GM12878 (cell line): ENCODE data around the gene CDKL4. TPM values are rescaled to one million over a fixed set of nuclear protein-coding genes. Genes with fewer than 3 reads are reported as not detected.

Source experiments
- ATAC-seq: fragments of 200-7000 bp; cut with Tn5 transposase; 3 replicates; pipeline ENCODE4 v1.9.1; 2020; ENCODE audit warnings: mild to moderate bottlenecking, moderate library complexity
- BruUV-seq: library from RNA; stranded (reverse); fragments of 400-500 nt; replicated peaks from 2 replicates; lab custom pipeline; 2021; lab: Mats Ljungman, UMichigan
- CTCF ChIA-PET: fragments of 300-600 bp; sonication (Branson Sonifier 250); formaldehyde crosslinking; extraction: SDS; loops from one replicate; lab custom pipeline; 2021; ENCODE audit warnings: inconsistent platforms; lab: Yijun Ruan, JAX
- POLR2A ChIA-PET: fragments of 350-600 bp; formaldehyde crosslinking; extraction: SDS; loops from one replicate; lab custom pipeline; 2021; ENCODE audit warnings: inconsistent platforms; lab: Charles Lee
- RAD21 ChIA-PET: fragments of 300-600 bp; sonication (Branson Sonifier 250); formaldehyde crosslinking; loops from one replicate; lab custom pipeline; 2023; ENCODE audit warnings: antibody characterized with exemption; ENCODE audit not compliant: unreplicated experiment; lab: Charles Lee
- SMC1A ChIA-PET: fragments of 300-600 bp; sonication (Branson Sonifier 250); formaldehyde crosslinking; loops from one replicate; lab custom pipeline; 2023; ENCODE audit not compliant: unreplicated experiment, uncharacterized antibody; lab: Charles Lee
- DNase-seq: peaks from one replicate; pipeline ENCODE4 v3.0.0-alpha.2; 2011; ENCODE audit warnings: low read depth, low spot score
- FAIRE-seq: peaks from 3 replicates; lab custom pipeline; 2011; peaks lifted over from hg19 to GRCh38; lab: Jason Lieb, UNC
- H2AFZ ChIP-seq: 2 replicates; pipeline ENCODE4 v1.6.0; 2011; ENCODE audit warnings: low read depth, low read length, control low read depth; ENCODE audit not compliant: control insufficient read depth
- H3K27ac ChIP-seq: 2 replicates; pipeline ENCODE4 v1.5.1; 2011; ENCODE audit warnings: control low read depth; ENCODE audit not compliant: control insufficient read depth, insufficient read depth
- H3K27me3 ChIP-seq, 2 experiments: replicated peaks in 1 of 2; 2 replicates each; pipeline versions ENCODE4 v1.6.0 to v1.6.1; 2011; ENCODE audit warnings: low read length in 1 of 2; ENCODE audit not compliant: control insufficient read depth in 2 of 2, insufficient read depth in 2 of 2
- H3K36me3 ChIP-seq, 2 experiments: 2 replicates each; pipeline ENCODE4 v1.5.1; 2011; ENCODE audit warnings: low read length in 1 of 2; ENCODE audit not compliant: control insufficient read depth in 2 of 2, insufficient read depth in 2 of 2
- H3K4me1 ChIP-seq: 2 replicates; pipeline ENCODE4 v1.6.1; 2011; ENCODE audit warnings: mild to moderate bottlenecking, low read length, moderate library complexity, mixed read lengths; ENCODE audit not compliant: control insufficient read depth, insufficient read depth
- H3K4me2 ChIP-seq: 2 replicates; pipeline ENCODE4 v1.6.0; 2011; ENCODE audit warnings: control low read depth; ENCODE audit not compliant: control insufficient read depth, insufficient read depth
- H3K4me3 ChIP-seq: fragments of 200-600 bp; sonication (generic); 2 replicates; pipeline ENCODE4 v1.5.1; 2016
- H3K79me2 ChIP-seq: 2 replicates; pipeline ENCODE4 v1.6.0; 2011; ENCODE audit warnings: low read length; ENCODE audit not compliant: control insufficient read depth, insufficient read depth
- H3K9ac ChIP-seq: 2 replicates; pipeline ENCODE4 v1.8.0; 2011; ENCODE audit warnings: low read length, control low read depth, mixed read lengths; ENCODE audit not compliant: control insufficient read depth, insufficient read depth
- H3K9me3 ChIP-seq: replicated peaks from 3 replicates; pipeline ENCODE4 v1.5.1; 2011; ENCODE audit warnings: mild to moderate bottlenecking, low read length; ENCODE audit not compliant: control insufficient read depth, insufficient read depth
- H4K20me1 ChIP-seq: 2 replicates; pipeline ENCODE4 v1.6.0; 2011; ENCODE audit not compliant: control insufficient read depth, insufficient read depth
- ASH2L ChIP-seq: fragments of 300-600, 200-600 bp; sonication (generic); IDR thresholded peaks from 2 replicates; pipeline ENCODE4 v1.6.1; 2017; ENCODE audit warnings: low read depth, mild to moderate bottlenecking, borderline replicate concordance
- CHD4 ChIP-seq: fragments of 200-600 bp; sonication (generic); IDR thresholded peaks from 2 replicates; pipeline ENCODE4 v1.6.1; 2016; ENCODE audit warnings: mild to moderate bottlenecking
- MAX ChIP-seq: IDR thresholded peaks from 2 replicates; pipeline ENCODE4 v1.6.1; 2012; ENCODE audit warnings: low read depth, low read length, improper control_type of control experiment
- MEF2B ChIP-seq: fragments of 450-650 bp; IDR thresholded peaks from 2 replicates; pipeline ENCODE4 v1.6.1; 2018; ENCODE audit warnings: mild to moderate bottlenecking, moderate library complexity; ENCODE audit not compliant: partially characterized antibody, poor library complexity, severe bottlenecking
- NBN ChIP-seq: fragments of 450-650 bp; IDR thresholded peaks from 2 replicates; pipeline ENCODE4 v1.6.1; 2016
- PAX5 ChIP-seq: IDR thresholded peaks from 2 replicates; pipeline ENCODE4 v1.6.1; 2011; ENCODE audit warnings: low read depth, low read length, borderline replicate concordance
- PAX8 ChIP-seq: fragments of 450-650 bp; IDR thresholded peaks from 2 replicates; pipeline ENCODE4 v1.6.1; 2017; ENCODE audit warnings: mild to moderate bottlenecking, moderate library complexity
- SIN3A ChIP-seq: IDR thresholded peaks from 2 replicates; pipeline ENCODE4 v1.6.1; 2012; ENCODE audit warnings: low read depth, low read length, improper control_type of control experiment
- ZBED1 ChIP-seq: IDR thresholded peaks from 2 replicates; pipeline ENCODE4 v1.6.1; 2016; ENCODE audit warnings: borderline replicate concordance
- ZNF217 ChIP-seq: fragments of 450-650 bp; IDR thresholded peaks from 2 replicates; pipeline ENCODE4 v1.6.1; 2017; ENCODE audit warnings: antibody characterized with exemption, mild to moderate bottlenecking
- WGBS: methylation state at CpG from one replicate; pipeline ENCODE4 v1.1.6; 2016; ENCODE audit warnings: low lambda C conversion rate; ENCODE audit not compliant: insufficient replicate concordance, insufficient coverage; ENCODE audit errors: missing lambda C conversion rate; 5-methylcytosine and 5-hydroxymethylcytosine counted together
- in situ Hi-C: fragments of 300-500 bp; cut with MboI; formaldehyde crosslinking; loops from 9 replicates; pipeline ENCODE4 v1.14.3; 2018; ENCODE audit warnings: mixed read lengths
- intact Hi-C: fragments of 100-400 bp; cut with micrococcal nuclease; formaldehyde crosslinking; loops from one replicate; pipeline ENCODE4 v1.14.2; 2022; ENCODE audit not compliant: unreplicated experiment
- polyA plus RNA-seq, 11 experiments: library from polyadenylated mRNA; depleted of rRNA in 4 of 11; unstranded in 6 of 11; stranded (reverse) in 5 of 11; fragments of >200 nt; fragmentation: Nextera tagmentation in 4 of 11; fragmentation: Illumina TruSeq in 1 of 11; extraction: Ambion mirVana in 4 of 11; extraction: Trizol in 1 of 11; gene quantifications; 1 replicate in 1 of 11; 2 replicates in 10 of 11; pipeline versions ENCODE4 v1.2.1 to v1.2.3, GENCODE V29; 2011 to 2016; ENCODE audit warnings: inconsistent platforms in 2 of 11, missing spikeins in 2 of 11, low read depth in 1 of 11
- total RNA-seq, 4 experiments: library from RNA; depleted of rRNA in 3 of 4; stranded (reverse); fragments of >200 nt in 3 of 4; fragmentation: Illumina TruSeq in 1 of 4; extraction: Trizol in 1 of 4; gene quantifications; 2 replicates each; pipeline versions ENCODE4 v1.2.1 to v1.2.3, GENCODE V29; 2013 to 2021
- TF ChIP-seq, protein P1 (sequence below): fragments of 450-650 bp; IDR thresholded peaks from 2 replicates; pipeline ENCODE4 v1.6.1; 2017; ENCODE audit warnings: antibody characterized with exemption, mild to moderate bottlenecking, moderate library complexity

The CDKL4 gene
- total and polyA plus RNA-seq, 10 of the 15 experiments (the other 5 are each of a cell fraction or from before 2014, with no cell fraction given) = not detected

DNA sequence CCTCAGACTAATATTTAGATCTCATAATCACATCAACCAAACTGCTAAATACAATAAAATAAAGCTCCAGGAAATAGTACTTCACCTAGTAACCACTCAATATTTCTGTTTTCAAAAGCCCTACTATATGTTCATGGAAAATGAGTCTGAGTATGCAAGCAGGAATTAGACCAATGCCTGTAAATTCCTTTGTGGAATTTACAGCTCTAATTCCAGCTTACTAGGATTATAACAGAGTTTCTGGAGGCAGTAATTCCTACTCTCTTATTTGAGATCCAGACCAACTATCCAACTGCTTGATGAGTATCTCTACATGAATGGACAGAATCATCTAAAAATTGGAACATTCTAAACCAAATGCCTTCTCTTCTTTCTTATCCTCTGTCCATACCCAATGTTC is 11.6 kb downstream of the CDKL4 start (continued):
- TF ChIP-seq PAX8 (no peak), SIN3A (no peak), CHD4 (no peak)
- TF ChIP-seq, protein P1, sequence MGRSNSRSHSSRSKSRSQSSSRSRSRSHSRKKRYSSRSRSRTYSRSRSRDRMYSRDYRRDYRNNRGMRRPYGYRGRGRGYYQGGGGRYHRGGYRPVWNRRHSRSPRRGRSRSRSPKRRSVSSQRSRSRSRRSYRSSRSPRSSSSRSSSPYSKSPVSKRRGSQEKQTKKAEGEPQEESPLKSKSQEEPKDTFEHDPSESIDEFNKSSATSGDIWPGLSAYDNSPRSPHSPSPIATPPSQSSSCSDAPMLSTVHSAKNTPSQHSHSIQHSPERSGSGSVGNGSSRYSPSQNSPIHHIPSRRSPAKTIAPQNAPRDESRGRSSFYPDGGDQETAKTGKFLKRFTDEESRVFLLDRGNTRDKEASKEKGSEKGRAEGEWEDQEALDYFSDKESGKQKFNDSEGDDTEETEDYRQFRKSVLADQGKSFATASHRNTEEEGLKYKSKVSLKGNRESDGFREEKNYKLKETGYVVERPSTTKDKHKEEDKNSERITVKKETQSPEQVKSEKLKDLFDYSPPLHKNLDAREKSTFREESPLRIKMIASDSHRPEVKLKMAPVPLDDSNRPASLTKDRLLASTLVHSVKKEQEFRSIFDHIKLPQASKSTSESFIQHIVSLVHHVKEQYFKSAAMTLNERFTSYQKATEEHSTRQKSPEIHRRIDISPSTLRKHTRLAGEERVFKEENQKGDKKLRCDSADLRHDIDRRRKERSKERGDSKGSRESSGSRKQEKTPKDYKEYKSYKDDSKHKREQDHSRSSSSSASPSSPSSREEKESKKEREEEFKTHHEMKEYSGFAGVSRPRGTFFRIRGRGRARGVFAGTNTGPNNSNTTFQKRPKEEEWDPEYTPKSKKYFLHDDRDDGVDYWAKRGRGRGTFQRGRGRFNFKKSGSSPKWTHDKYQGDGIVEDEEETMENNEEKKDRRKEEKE = no peak

DNA sequence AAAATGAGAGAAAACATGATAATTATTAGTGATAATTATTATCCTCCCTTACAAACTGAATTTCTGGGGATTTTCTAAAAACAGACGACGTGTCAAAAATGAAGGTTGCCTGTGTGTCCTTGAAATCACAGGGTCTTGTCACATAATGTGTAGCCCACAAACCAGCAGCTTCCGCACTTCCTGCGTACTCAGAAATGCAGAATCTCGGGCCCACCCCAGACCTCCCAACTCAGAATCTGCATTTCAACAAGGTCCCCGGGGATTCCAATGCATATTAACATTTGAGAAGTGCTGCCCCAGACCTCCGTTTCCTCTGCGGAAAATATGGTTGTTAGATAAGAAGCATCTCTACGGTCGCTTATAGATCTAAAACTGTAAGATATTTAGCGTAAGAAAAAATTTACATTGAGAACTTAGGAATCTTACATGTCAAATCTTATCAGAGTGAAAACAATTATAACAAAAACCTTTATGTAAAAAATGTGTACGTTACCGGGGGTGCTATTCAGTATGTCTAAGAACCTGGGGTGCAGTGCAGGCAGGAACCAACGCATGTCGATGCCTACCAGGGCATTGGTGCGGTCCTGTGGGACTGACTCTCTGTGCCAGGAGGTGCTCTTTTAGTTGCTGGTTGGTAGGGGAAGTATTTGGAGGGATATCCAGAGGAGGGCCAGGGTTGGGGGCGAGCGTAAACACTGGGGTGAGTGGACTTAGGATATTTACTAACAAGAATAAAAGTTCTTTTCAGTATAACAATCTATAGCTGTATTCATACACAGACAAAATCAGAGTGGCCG is 15.2 kb downstream of the CDKL4 start:
- no peak overlapping the region; the same call in 1 of the 2 replicates for H3K4me3 ChIP-seq
- peaks cover 3% of the 10 kb centered on the region; the same call in 1 of the 2 replicates for H3K4me1 ChIP-seq
- POLR2A ChIA-PET = interaction anchor here (0.7 to 2.4 kb wide), 2 partner anchors 108 to 281 kb away, joined by 3 to 17 read pairs; partner anchors contain the start of gene SOS1
- H3K27ac ChIP-seq = no peak overlapping the region
- in situ Hi-C loops = loop anchor here (5.0 kb wide), 2 partner anchors 166 to 281 kb away; no protein-coding TSS in a partner anchor
- peak overlapping the region; percentile 25; the same call in 1 of the 2 replicates for H3K4me2 ChIP-seq
- CTCF ChIA-PET = interaction anchor here (0.6 to 9.3 kb wide), 61 partner anchors 10 to 502 kb away, joined by 3 to 319 read pairs (median 4); partner anchors contain the start of gene SOS1
- TF ChIP-seq PAX5 = no peak
- no peak for TF ChIP-seq ZBED1
- TF ChIP-seq MAX = no peak
- TF ChIP-seq ASH2L = no peak
- TF ChIP-seq ZNF217 = no peak
- peak; percentile 60 for TF ChIP-seq MEF2B
- no peak for TF ChIP-seq NBN
- no peaks in the 10 kb centered on the region for H3K79me2 ChIP-seq
- SMC1A ChIA-PET = interaction anchor here (0.6 to 4.7 kb wide), 53 partner anchors 10 to 875 kb away, joined by 3 to 145 read pairs (median 4); partner anchors contain the start of gene SOS1
- H3K9ac ChIP-seq = no peak overlapping the region; the same call in 1 of the 2 replicates
- BruUV-seq = no TSS peak
- DNase-seq (no peak), FAIRE-seq (no peak), ATAC-seq (peak; percentile 10)
- no peaks in the 10 kb centered on the region for H3K9me3 ChIP-seq
- H3K36me3 ChIP-seq = no peaks in the 10 kb centered on the region
- RAD21 ChIA-PET = interaction anchor here (0.6 to 6.1 kb wide), 23 partner anchors 13 to 280 kb away, joined by 3 to 160 read pairs (median 4); partner anchors contain the start of gene SOS1
- WGBS = 23% methylated on average over 19 of the region's 19 CpGs
- no peaks in the 10 kb centered on the region for H3K27me3 ChIP-seq
- intact Hi-C loops = loop anchor here (1.0 kb wide), 3 partner anchors 108 to 281 kb away; no protein-coding TSS in a partner anchor
- H4K20me1 ChIP-seq = no peaks in the 10 kb centered on the region
- peak overlapping the region; percentile 83 for H2AFZ ChIP-seq
